HepG2 (cell line): ENCODE measurements around the gene TTC17. TPM values are rescaled to one million over a fixed set of nuclear protein-coding genes. Genes with fewer than 3 reads are reported as not detected.
A peak's percentile ranks its signal among the peaks of the same experiment; 100 is the strongest.

ENCODE experiments used
- GLI4 ChIP-seq: sonication (generic); formaldehyde crosslinking; IDR thresholded peaks from 2 replicates; pipeline ENCODE4 v1.5.1; 2020; ENCODE audit warnings: missing genetic modification reagents, mild to moderate bottlenecking, moderate library complexity, borderline replicate concordance
- KDM5A ChIP-seq: fragments of 200-600 bp; sonication (generic); IDR thresholded peaks from 2 replicates; pipeline ENCODE4 v1.7.0; 2018; ENCODE audit warnings: antibody characterized with exemption, mild to moderate bottlenecking, low read length, borderline replicate concordance
- SMAD3 ChIP-seq: sonication (generic); formaldehyde crosslinking; IDR thresholded peaks from 2 replicates; pipeline ENCODE4 v1.4.0; 2020; ENCODE audit warnings: missing genetic modification reagents
- ZFYVE20 ChIP-seq: sonication (generic); formaldehyde crosslinking; IDR thresholded peaks from 2 replicates; pipeline ENCODE4 v1.8.0; 2023; ENCODE audit warnings: low read depth, mild to moderate bottlenecking, moderate library complexity, missing genetic modification reagents, borderline replicate concordance
- ZNF124 ChIP-seq: sonication (generic); formaldehyde crosslinking; IDR thresholded peaks from 2 replicates; pipeline ENCODE4 v1.4.0; 2020; ENCODE audit warnings: missing genetic modification reagents
- ZNF260 ChIP-seq: sonication (generic); formaldehyde crosslinking; IDR thresholded peaks from 2 replicates; pipeline ENCODE4 v1.4.0; 2020; ENCODE audit warnings: missing genetic modification reagents, low read depth, mild to moderate bottlenecking, borderline replicate concordance
- polyA plus RNA-seq, 8 experiments: library from polyadenylated mRNA; depleted of rRNA in 3 of 8; stranded (reverse) in 7 of 8; unstranded in 1 of 8; fragments of >200 nt; fragmentation: Illumina TruSeq in 4 of 8; extraction: Trizol in 4 of 8; gene quantifications; 2 replicates each; pipeline versions ENCODE4 v1.2.1 to v1.2.3, GENCODE V29; 2011 to 2016; ENCODE audit warnings: low read depth in 4 of 8, missing spikeins in 1 of 8, mixed read lengths in 1 of 8; ENCODE audit not compliant: insufficient read depth in 1 of 8
- total RNA-seq, 5 experiments: library from RNA; depleted of rRNA; stranded (reverse); fragments of >200 nt; fragmentation: Illumina TruSeq; extraction: Trizol; gene quantifications; 2 replicates each; pipeline ENCODE4 v1.2.3, GENCODE V29; 2016; ENCODE audit warnings: low read depth in 1 of 5
- TF ChIP-seq, protein P1 (sequence below): sonication (generic); formaldehyde crosslinking; IDR thresholded peaks from 2 replicates; pipeline ENCODE4 v1.9.0; 2021; ENCODE audit warnings: mild to moderate bottlenecking, missing genetic modification reagents
- TF ChIP-seq, protein P2 (sequence below): sonication (generic); formaldehyde crosslinking; IDR thresholded peaks from 2 replicates; pipeline ENCODE4 v1.8.1; 2022; ENCODE audit warnings: low read depth, mild to moderate bottlenecking, missing genetic modification reagents
- TF ChIP-seq, protein P3 (sequence below): sonication (generic); formaldehyde crosslinking; IDR thresholded peaks from 2 replicates; pipeline ENCODE4 v1.4.0; 2020; ENCODE audit warnings: missing genetic modification reagents, borderline replicate concordance
- TF ChIP-seq, protein P4 (sequence below): sonication (generic); formaldehyde crosslinking; IDR thresholded peaks from 2 replicates; pipeline ENCODE4 v1.4.0; 2020; ENCODE audit warnings: missing genetic modification reagents, borderline replicate concordance

Gene TTC17
- total and polyA plus RNA-seq, 2 of the 13 experiments (the other 11 are each of a cell fraction or from before 2014, with no cell fraction given) = 55.9 to 99.7 TPM

DNA sequence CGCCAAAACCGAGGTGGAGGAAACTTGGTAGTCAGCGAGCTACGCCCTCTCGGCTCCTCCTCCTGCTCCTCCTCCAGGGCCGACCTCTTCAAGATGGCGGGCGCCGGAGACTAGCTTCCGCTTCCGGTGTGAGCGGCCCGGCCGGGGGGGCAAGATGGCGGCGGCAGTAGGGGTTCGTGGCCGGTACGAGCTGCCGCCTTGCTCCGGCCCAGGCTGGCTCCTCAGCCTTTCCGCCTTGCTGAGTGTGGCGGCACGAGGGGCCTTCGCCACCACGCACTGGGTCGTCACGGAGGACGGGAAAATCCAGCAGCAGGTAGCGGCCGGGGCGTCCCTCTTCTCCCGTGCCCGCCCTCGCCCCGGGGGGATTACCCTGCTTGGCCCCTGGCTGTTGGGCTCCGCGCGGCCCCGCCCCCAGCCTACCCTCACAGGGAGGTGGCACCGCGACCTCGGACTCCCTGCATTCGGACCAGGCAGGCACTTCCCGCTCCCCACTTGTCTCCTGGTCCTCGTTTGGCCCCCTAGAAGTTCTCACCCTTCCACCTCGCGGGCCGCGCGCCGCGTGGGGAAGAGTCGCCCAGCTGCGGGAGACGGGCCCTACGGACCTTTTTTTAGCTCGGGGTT lies at the start of gene TTC17 (continued):
- TF ChIP-seq, protein P1, sequence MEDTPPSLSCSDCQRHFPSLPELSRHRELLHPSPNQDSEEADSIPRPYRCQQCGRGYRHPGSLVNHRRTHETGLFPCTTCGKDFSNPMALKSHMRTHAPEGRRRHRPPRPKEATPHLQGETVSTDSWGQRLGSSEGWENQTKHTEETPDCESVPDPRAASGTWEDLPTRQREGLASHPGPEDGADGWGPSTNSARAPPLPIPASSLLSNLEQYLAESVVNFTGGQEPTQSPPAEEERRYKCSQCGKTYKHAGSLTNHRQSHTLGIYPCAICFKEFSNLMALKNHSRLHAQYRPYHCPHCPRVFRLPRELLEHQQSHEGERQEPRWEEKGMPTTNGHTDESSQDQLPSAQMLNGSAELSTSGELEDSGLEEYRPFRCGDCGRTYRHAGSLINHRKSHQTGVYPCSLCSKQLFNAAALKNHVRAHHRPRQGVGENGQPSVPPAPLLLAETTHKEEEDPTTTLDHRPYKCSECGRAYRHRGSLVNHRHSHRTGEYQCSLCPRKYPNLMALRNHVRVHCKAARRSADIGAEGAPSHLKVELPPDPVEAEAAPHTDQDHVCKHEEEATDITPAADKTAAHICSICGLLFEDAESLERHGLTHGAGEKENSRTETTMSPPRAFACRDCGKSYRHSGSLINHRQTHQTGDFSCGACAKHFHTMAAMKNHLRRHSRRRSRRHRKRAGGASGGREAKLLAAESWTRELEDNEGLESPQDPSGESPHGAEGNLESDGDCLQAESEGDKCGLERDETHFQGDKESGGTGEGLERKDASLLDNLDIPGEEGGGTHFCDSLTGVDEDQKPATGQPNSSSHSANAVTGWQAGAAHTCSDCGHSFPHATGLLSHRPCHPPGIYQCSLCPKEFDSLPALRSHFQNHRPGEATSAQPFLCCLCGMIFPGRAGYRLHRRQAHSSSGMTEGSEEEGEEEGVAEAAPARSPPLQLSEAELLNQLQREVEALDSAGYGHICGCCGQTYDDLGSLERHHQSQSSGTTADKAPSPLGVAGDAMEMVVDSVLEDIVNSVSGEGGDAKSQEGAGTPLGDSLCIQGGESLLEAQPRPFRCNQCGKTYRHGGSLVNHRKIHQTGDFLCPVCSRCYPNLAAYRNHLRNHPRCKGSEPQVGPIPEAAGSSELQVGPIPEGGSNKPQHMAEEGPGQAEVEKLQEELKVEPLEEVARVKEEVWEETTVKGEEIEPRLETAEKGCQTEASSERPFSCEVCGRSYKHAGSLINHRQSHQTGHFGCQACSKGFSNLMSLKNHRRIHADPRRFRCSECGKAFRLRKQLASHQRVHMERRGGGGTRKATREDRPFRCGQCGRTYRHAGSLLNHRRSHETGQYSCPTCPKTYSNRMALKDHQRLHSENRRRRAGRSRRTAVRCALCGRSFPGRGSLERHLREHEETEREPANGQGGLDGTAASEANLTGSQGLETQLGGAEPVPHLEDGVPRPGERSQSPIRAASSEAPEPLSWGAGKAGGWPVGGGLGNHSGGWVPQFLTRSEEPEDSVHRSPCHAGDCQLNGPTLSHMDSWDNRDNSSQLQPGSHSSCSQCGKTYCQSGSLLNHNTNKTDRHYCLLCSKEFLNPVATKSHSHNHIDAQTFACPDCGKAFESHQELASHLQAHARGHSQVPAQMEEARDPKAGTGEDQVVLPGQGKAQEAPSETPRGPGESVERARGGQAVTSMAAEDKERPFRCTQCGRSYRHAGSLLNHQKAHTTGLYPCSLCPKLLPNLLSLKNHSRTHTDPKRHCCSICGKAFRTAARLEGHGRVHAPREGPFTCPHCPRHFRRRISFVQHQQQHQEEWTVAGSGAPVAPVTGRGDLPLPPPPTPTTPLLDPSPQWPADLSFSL (CRISPR knock-in tag) = no peak
- TF ChIP-seq, protein P2, sequence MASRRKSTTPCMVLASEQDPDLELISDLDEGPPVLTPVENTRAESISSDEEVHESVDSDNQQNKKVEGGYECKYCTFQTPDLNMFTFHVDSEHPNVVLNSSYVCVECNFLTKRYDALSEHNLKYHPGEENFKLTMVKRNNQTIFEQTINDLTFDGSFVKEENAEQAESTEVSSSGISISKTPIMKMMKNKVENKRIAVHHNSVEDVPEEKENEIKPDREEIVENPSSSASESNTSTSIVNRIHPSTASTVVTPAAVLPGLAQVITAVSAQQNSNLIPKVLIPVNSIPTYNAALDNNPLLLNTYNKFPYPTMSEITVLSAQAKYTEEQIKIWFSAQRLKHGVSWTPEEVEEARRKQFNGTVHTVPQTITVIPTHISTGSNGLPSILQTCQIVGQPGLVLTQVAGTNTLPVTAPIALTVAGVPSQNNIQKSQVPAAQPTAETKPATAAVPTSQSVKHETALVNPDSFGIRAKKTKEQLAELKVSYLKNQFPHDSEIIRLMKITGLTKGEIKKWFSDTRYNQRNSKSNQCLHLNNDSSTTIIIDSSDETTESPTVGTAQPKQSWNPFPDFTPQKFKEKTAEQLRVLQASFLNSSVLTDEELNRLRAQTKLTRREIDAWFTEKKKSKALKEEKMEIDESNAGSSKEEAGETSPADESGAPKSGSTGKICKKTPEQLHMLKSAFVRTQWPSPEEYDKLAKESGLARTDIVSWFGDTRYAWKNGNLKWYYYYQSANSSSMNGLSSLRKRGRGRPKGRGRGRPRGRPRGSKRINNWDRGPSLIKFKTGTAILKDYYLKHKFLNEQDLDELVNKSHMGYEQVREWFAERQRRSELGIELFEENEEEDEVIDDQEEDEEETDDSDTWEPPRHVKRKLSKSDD (CRISPR knock-in tag) = peak; percentile 90
- TF ChIP-seq, protein P3, sequence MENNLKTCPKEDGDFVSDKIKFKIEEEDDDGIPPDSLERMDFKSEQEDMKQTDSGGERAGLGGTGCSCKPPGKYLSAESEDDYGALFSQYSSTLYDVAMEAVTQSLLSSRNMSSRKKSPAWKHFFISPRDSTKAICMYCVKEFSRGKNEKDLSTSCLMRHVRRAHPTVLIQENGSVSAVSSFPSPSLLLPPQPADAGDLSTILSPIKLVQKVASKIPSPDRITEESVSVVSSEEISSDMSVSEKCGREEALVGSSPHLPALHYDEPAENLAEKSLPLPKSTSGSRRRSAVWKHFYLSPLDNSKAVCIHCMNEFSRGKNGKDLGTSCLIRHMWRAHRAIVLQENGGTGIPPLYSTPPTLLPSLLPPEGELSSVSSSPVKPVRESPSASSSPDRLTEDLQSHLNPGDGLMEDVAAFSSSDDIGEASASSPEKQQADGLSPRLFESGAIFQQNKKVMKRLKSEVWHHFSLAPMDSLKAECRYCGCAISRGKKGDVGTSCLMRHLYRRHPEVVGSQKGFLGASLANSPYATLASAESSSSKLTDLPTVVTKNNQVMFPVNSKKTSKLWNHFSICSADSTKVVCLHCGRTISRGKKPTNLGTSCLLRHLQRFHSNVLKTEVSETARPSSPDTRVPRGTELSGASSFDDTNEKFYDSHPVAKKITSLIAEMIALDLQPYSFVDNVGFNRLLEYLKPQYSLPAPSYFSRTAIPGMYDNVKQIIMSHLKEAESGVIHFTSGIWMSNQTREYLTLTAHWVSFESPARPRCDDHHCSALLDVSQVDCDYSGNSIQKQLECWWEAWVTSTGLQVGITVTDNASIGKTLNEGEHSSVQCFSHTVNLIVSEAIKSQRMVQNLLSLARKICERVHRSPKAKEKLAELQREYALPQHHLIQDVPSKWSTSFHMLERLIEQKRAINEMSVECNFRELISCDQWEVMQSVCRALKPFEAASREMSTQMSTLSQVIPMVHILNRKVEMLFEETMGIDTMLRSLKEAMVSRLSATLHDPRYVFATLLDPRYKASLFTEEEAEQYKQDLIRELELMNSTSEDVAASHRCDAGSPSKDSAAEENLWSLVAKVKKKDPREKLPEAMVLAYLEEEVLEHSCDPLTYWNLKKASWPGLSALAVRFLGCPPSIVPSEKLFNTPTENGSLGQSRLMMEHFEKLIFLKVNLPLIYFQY = no peak; the same call in 1 of the 2 replicates
- peak; percentile 42; the same call in 1 of the 2 replicates for TF ChIP-seq GLI4
- TF ChIP-seq ZNF260 = no peak
- TF ChIP-seq ZFYVE20 (CRISPR knock-in tag) = no peak; the same call in 1 of the 2 replicates
- peak; percentile 78; the same call in 1 of the 2 replicates for TF ChIP-seq KDM5A
- TF ChIP-seq SMAD3 (CRISPR knock-in tag) = no peak
- TF ChIP-seq ZNF124 (CRISPR knock-in tag) = peak; percentile 19; the same call in 1 of the 2 replicates
- TF ChIP-seq, protein P4, sequence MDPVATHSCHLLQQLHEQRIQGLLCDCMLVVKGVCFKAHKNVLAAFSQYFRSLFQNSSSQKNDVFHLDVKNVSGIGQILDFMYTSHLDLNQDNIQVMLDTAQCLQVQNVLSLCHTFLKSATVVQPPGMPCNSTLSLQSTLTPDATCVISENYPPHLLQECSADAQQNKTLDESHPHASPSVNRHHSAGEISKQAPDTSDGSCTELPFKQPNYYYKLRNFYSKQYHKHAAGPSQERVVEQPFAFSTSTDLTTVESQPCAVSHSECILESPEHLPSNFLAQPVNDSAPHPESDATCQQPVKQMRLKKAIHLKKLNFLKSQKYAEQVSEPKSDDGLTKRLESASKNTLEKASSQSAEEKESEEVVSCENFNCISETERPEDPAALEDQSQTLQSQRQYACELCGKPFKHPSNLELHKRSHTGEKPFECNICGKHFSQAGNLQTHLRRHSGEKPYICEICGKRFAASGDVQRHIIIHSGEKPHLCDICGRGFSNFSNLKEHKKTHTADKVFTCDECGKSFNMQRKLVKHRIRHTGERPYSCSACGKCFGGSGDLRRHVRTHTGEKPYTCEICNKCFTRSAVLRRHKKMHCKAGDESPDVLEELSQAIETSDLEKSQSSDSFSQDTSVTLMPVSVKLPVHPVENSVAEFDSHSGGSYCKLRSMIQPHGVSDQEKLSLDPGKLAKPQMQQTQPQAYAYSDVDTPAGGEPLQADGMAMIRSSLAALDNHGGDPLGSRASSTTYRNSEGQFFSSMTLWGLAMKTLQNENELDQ = no peak
